Activated T-cell treated with anti-CD3 and anti-CD28 coated beads, Interleukin-2, amount 50 U/mL, for 72 hours (primary cell): ENCODE data around the gene PCDHB1. TPM values are rescaled to one million over a fixed set of nuclear protein-coding genes. Genes with fewer than 3 reads are reported as not detected.
"Not testable (repeated sequence)": the region's sequence is repeated elsewhere in the genome, so short reads cannot be mapped to it uniquely, and the experiment has no call there.

Experiments
- ATAC-seq, 2 donors: fragments of 150-1000 bp; cut with Tn5 transposase; replicated peaks in 1 of 2; 2 replicates each; pipeline ENCODE4 v1.10.0; 2021; ENCODE audit warnings: moderate library complexity in 2 of 2, mild to moderate bottlenecking in 1 of 2
- DNase-seq, 2 donors: peaks; one replicate each; pipeline ENCODE4 v3.0.0; 2021 to 2022; ENCODE audit warnings: mixed read lengths in 1 of 2
- H3K27ac Mint-ChIP-seq: one replicate; pipeline ENCODE4 v1.8.0; 2022; ENCODE audit warnings: mild to moderate bottlenecking, moderate library complexity, mixed read lengths
- H3K27me3 Mint-ChIP-seq: one replicate; pipeline ENCODE4 v1.8.0; 2022; ENCODE audit warnings: low read depth, mixed read lengths
- H3K36me3 Mint-ChIP-seq, 2 donors: one replicate each; pipeline ENCODE4 v1.8.0; 2022; ENCODE audit warnings: mixed read lengths in 2 of 2, mild to moderate bottlenecking in 1 of 2; ENCODE audit not compliant: insufficient read depth in 2 of 2
- H3K4me1 Mint-ChIP-seq: one replicate; pipeline ENCODE4 v1.8.0; 2022; ENCODE audit warnings: low read depth, mixed read lengths
- H3K4me3 Mint-ChIP-seq, 2 donors: one replicate each; pipeline ENCODE4 v1.8.0; 2022; ENCODE audit warnings: mild to moderate bottlenecking in 2 of 2, mixed read lengths in 2 of 2, moderate library complexity in 2 of 2
- H3K9me3 Mint-ChIP-seq, 2 donors: one replicate each; pipeline ENCODE4 v1.8.0; 2022; ENCODE audit warnings: mixed read lengths in 2 of 2
- total RNA-seq, 2 donors: library from RNA; stranded (reverse); gene quantifications; one replicate each; pipeline ENCODE4 v1.2.3, GENCODE V29; 2022

Gene PCDHB1
- total RNA-seq, 2 donors from 2014 or later, result not detected

DNA sequence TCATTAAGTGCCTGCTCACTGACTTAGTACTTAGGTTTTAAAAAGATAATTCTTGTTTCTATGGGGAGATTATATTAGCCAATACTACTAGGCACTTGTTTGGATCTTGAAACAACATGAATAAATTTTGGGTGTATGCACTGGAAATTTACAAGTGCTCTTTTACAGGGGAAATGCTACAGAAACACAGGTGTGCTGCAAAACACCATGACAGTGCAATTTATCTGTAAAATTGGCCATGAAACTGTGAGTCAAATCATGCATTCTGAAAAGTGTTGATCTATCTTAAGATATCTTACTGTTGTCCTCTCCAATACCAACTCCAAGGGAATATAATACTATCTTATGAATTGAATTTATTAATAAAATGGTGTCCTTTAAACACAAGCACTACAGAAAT, 12.1 kb upstream of the PCDHB1 start:
- Mint-ChIP-seq H3K4me1 (no peaks in the 10 kb centered on the region), H3K4me3 (no peak overlapping the region)
- ATAC-seq, result no peak

DNA sequence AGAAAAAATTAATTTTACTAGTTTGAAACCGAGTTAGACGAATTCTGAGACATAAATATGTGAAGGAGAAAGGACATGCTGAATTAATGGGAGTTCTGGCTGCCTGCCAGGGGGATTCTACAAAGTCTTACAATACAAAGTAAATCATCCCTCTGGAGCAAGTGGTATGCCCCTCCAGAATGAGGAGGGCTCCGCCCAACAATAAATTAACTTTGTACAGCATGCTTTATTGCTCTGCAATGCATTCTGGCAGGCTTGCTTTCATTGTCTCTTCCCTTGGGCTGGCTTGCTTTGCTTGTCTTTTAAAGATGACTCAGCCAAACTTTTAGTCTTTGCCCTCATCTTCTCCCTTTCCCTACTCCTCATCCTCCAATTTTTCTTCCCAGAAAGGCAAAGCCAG, 11.7 kb upstream of the PCDHB1 start:
- DNase-seq, result no peak
- ATAC-seq, result no peak
- Mint-ChIP-seq H3K4me3 (no peak overlapping the region), H3K9me3 (peaks cover 0 to 1% of the 10 kb centered on the region in 2 donors), H3K4me1 (no peaks in the 10 kb centered on the region), H3K36me3 (no peaks in the 10 kb centered on the region), H3K27ac (no peak overlapping the region), H3K27me3 (peaks cover 5% of the 10 kb centered on the region)

More for the DNA sequence above, 12.1 kb upstream of the PCDHB1 start:
- Mint-ChIP-seq H3K27me3 (peaks cover under 1% of the 10 kb centered on the region), H3K9me3 (peaks cover 0 to 1% of the 10 kb centered on the region in 2 donors), H3K27ac (no peak overlapping the region), H3K36me3 (no peaks in the 10 kb centered on the region)
- DNase-seq, result no peak

DNA sequence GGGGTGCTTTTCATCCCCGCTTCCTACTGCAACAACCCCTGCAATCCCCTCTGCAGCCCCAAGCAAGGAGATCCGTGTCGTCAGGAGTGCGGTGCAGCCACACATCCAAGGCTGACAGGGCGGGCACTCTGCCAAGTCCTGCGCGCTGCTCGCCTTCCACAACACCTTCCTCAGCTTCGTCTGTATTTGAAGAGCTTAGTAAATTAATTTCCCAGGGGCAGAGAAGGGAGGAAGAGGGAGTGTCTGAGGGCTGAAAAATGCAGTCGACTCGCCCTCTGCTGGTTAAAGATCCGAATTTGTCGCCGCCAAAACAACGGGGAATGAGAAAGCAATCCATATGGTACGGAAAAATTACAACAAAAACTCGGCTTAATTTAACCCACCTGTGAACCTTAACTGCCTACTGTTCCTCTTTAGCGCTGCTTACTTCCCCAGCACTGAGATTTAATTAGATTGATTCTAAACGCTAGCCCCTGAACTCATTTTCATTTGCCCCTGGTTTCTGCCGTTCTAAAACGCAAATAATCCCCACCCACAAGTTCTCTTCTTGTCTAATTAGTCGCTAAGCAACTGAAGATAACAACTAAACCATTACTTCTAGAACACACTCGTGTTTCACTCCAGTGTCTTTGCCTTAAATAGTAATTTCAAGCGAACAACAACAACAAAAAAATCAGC, 10.9 kb upstream of the PCDHB1 start:
- Mint-ChIP-seq H3K4me1 (no peaks in the 10 kb centered on the region), H3K27me3 (peaks cover 6% of the 10 kb centered on the region), H3K4me3 (no peak overlapping the region), H3K27ac (no peak overlapping the region), H3K9me3 (peaks cover 0 to 1% of the 10 kb centered on the region in 2 donors), H3K36me3 (no peaks in the 10 kb centered on the region)
- DNase-seq, result peak; percentile 0 to 3
- no peak for ATAC-seq

DNA sequence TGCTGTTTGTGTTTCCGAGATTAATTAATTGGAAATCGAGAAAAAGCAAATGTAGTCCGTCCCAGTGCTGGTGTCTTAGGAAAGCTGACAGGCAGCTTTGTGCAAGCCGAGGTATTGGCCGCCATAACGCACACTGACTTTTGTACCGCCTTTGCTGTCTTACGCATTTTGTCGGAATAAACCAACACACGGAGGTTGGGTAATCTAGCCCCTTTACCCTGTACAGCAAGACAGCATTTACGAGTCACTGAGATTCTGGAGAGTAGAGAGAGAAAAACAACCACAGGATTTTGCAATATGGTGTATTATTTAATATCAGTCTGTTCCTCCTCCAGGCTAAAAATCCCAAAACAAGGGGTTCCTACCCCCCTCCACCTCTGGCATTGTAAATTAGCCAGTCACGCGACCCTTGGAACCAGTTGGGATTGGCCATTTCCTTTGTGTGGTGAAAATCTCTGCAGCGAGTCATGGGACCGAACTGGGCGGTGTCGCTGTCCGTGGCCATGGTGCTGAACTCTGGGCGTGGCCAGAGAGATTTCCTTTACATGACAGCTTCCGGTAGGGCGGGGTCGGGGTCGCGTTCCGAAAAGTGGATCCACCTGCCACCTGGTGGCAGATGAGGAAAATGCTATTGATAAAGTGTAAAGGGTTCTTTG, 10.3 kb upstream of the PCDHB1 start:
- H3K27me3 Mint-ChIP-seq, result peaks cover 6% of the 10 kb centered on the region
- peak; percentile 82 to 84 for DNase-seq
- H3K27ac Mint-ChIP-seq, result no peak overlapping the region
- peak; percentile 76 to 78 for ATAC-seq
- no peak overlapping the region for H3K4me3 Mint-ChIP-seq
- H3K9me3 Mint-ChIP-seq, result peaks cover 0 to 1% of the 10 kb centered on the region in 2 donors
- H3K36me3 Mint-ChIP-seq, result no peaks in the 10 kb centered on the region
- no peaks in the 10 kb centered on the region for H3K4me1 Mint-ChIP-seq

DNA sequence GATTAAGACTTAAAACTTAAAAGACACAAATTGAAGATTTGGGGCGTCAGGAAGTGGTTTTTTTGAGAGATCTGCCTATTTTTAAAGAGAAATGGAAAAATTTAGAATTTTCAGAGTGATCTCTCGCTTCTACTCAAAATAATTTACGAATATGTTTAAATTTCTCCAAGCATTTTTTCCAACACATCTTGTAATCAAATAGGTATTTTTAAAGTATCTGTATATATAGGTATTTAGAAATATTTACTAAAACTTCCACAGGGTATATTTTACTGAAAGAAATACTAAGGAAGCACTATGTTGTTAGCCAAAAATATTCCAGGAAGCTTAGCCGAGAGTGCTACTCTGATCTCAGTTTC, 9.8 kb upstream of the PCDHB1 start:
- Mint-ChIP-seq H3K27me3 (peaks cover 6% of the 10 kb centered on the region), H3K9me3 (peaks cover 0 to 1% of the 10 kb centered on the region in 2 donors), H3K4me3 (no peak overlapping the region), H3K27ac (no peak overlapping the region), H3K36me3 (no peaks in the 10 kb centered on the region), H3K4me1 (no peaks in the 10 kb centered on the region)
- DNase-seq (no peak), ATAC-seq (no peak)

DNA sequence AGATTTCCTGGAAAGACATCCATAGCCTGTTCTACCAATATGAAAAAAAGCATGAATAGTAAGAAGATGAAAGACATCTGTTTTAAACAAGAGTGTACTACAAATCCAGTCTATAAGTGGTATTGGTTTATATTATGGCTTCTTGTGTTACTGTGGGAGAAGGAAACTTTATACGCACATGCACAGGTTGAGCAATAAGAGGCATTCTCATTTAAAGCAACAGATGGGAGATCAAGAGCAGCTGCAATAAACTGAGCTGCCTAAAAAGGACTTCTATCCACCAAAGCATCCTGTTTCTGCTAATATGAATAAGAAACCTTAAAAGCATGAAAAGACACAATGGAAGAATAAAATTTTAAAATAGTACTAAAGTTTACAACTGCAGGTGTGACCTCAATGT, 8.6 kb upstream of the PCDHB1 start:
- no peak overlapping the region for H3K27ac Mint-ChIP-seq
- H3K27me3 Mint-ChIP-seq, result peaks cover 6% of the 10 kb centered on the region
- peaks cover 0 to 1% of the 10 kb centered on the region in 2 donors for H3K9me3 Mint-ChIP-seq
- DNase-seq, result no peak
- H3K4me3 Mint-ChIP-seq, result no peak overlapping the region
- H3K36me3 Mint-ChIP-seq, result no peaks in the 10 kb centered on the region
- no peaks in the 10 kb centered on the region for H3K4me1 Mint-ChIP-seq
- no peak for ATAC-seq

DNA sequence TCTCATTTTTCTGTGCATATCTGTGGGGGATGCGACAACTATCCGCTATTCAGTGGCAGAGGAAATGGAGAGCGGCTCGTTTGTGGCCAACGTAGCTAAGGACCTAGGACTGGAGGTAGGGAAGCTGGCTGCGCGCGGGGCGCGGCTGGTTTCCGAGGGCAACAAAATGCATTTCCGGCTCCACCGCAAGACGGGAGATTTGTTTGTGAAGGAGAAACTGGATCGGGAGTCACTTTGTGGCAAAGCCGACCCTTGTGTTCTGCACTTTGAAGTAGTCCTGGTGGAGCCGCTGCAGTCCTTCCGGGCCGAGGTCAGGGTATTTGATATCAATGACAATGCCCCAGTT, 320 bp downstream of the PCDHB1 start:
- Mint-ChIP-seq H3K36me3 (peaks cover 0 to 4% of the 10 kb centered on the region in 2 donors), H3K9me3 (peaks cover 0 to 2% of the 10 kb centered on the region in 2 donors), H3K4me1 (peaks cover 7% of the 10 kb centered on the region), H3K4me3 (peak overlapping the region; percentile 59 to 72), H3K27ac (no peak overlapping the region), H3K27me3 (peaks cover 29% of the 10 kb centered on the region)
- DNase-seq (no peak), ATAC-seq (no peak)

DNA sequence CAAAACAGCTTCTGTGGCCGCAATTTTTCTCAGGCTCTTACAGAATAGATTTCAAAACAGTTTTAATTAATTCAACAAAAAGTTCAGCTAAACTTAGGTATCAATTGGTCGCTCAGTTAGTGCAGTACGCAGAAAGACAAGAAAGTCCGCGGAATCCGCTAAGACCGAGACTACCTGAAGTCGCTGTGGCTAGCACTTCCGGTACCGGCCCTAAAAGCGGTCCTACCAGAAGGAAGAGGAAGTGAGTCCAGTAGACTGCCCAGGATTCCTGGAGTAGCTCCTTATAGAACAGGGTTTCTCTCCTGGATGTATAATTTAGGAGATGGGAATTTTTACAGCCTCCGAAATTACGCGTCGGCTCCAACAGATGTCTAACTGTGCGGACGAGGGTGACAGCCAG, 26.7 kb downstream of the PCDHB1 start:
- Mint-ChIP-seq H3K27ac (no peak overlapping the region), H3K4me3 (no peak overlapping the region), H3K27me3 (peaks cover 7% of the 10 kb centered on the region), H3K9me3 (peaks cover 0 to 4% of the 10 kb centered on the region in 2 donors), H3K36me3 (peaks cover 2 to 8% of the 10 kb centered on the region in 2 donors), H3K4me1 (no peaks in the 10 kb centered on the region)
- DNase-seq, result no peak
- no peak for ATAC-seq

DNA sequence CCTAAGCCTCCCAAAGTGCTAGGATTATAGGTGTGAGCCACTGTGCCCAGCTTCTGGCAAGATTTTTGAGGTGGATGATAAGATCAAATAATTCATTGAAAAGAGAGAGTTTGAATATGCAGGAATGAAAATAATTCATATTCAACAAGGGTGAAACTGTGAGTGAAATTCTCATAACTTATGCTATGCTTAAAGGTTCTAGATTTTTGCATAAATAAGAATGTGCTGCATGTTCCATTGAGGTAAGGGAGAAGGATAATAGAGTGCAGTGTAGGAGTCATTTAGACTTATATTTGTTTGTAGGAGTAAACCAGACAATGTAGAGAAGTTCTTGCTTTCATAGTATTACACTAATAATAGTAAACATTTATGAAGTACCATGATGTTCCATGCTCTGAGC, 31.1 kb downstream of the PCDHB1 start:
- H3K4me1 Mint-ChIP-seq, result peaks cover 8% of the 10 kb centered on the region
- H3K27ac Mint-ChIP-seq, result no peak overlapping the region
- H3K27me3 Mint-ChIP-seq, result peaks cover 12% of the 10 kb centered on the region
- no peak overlapping the region for H3K4me3 Mint-ChIP-seq
- ATAC-seq (no peak), DNase-seq (no peak)
- H3K9me3 Mint-ChIP-seq, result no peaks in the 10 kb centered on the region
- peaks cover 3 to 5% of the 10 kb centered on the region in 2 donors for H3K36me3 Mint-ChIP-seq

DNA sequence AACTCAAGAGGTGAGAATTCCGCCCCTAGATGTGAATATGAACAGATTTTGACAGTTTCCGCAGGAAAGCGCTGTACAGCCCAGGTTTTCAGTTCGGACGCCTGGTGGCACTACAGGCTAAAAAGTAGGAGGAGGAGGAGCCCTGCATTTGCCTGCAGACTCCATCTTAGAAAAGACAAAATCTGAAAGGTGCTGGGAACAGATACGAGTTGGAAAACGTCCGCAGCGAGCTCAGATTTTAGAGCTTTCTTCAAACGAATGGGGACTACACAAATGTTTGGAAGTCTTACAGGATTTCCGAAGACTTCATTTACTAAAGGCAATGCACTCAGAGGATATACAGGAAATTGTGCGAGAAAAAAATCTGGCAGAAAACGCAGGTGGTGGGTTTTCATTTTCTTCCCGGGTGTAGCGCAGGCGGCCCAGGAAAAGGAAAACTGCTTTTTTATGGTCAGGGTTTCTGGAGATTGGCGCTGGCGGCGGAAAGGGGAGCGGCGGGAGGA, 33.4 kb downstream of the PCDHB1 start:
- Mint-ChIP-seq H3K4me3 (peak overlapping the region; percentile 88 to 99), H3K9me3 (no peaks in the 10 kb centered on the region), H3K27me3 (peaks cover 17% of the 10 kb centered on the region), H3K36me3 (peaks cover 2 to 3% of the 10 kb centered on the region in 2 donors), H3K4me1 (peaks cover 8% of the 10 kb centered on the region), H3K27ac (peak overlapping the region; percentile 87)
- peak; percentile 35 to 48 for DNase-seq
- peak; percentile 70 to 81 for ATAC-seq

DNA sequence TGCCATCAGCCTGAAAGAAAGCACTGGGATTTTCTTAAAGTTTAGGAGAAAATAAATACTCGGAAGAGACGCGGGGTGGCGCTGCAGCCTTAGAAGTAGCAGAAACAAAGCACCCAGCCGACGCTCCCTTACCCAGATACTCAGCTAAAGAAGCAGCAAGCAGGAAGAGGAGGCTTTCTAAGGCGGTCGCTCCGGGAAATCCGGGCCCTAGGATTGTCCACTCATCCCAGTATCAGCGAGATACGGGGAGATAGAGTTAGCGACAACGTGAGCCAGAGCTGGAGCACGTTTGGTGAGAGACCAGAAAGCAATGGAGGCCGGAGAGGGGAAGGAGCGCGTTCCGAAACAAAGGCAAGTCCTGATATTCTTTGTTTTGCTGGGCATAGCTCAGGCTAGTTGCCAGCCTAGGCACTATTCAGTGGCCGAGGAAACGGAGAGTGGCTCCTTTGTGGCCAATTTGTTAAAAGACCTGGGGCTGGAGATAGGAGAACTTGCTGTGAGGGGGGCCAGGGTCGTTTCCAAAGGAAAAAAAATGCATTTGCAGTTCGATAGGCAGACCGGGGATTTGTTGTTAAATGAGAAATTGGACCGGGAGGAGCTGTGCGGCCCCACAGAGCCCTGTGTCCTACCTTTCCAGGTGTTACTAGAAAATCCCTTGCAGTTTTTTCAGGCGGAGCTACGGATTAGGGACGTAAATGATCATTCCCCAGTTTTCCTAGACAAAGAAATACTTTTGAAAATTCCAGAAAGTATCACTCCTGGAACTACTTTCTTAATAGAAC, 43.5 kb downstream of the PCDHB1 start, which contains the start of gene PCDHB2:
PCDHB2 (plus strand) TSS at position 135 of the 782 bp plus-strand sequence; CDS start at position 311, 176 bp downstream.
- ATAC-seq (no peak), DNase-seq (no peak)
- Mint-ChIP-seq H3K9me3 (peaks cover 6 to 13% of the 10 kb centered on the region in 2 donors), H3K27me3 (peaks cover 26% of the 10 kb centered on the region), H3K4me3 (peak within 1 kb of the TSS in 1 of 2 donors; percentile 17), H3K27ac (no peak within 1 kb of the TSS), H3K36me3 (peaks cover 6% of the 10 kb centered on the region in 2 donors), H3K4me1 (no peaks in the 10 kb centered on the region)

DNA sequence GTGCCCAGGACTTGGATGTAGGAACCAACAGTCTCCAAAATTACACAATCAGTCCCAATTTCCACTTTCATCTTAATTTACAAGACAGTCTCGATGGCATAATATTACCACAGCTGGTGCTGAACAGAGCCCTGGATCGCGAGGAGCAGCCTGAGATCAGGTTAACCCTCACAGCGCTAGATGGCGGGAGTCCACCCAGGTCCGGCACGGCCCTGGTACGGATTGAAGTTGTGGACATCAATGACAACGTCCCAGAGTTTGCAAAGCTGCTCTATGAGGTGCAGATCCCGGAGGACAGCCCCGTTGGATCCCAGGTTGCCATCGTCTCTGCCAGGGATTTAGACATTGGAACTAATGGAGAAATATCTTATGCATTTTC, 44.1 kb downstream of the PCDHB1 start:
- no peak for ATAC-seq
- Mint-ChIP-seq H3K27ac (no peak overlapping the region), H3K36me3 (peaks cover 7 to 8% of the 10 kb centered on the region in 2 donors), H3K9me3 (peaks cover 7 to 14% of the 10 kb centered on the region in 2 donors), H3K4me1 (no peaks in the 10 kb centered on the region), H3K4me3 (no peak overlapping the region), H3K27me3 (peaks cover 32% of the 10 kb centered on the region)
- no peak for DNase-seq

DNA sequence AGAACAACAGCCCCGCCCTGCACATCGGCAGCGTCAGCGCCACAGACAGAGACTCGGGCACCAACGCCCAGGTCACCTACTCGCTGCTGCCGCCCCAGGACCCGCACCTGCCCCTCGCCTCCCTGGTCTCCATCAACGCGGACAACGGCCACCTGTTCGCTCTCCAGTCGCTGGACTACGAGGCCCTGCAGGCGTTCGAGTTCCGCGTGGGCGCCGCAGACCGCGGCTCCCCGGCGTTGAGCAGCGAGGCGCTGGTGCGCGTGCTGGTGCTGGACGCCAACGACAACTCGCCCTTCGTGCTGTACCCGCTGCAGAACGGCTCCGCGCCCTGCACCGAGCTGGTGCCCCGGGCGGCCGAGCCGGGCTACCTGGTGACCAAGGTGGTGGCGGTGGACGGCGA, 45.0 kb downstream of the PCDHB1 start:
- H3K4me3 Mint-ChIP-seq, DNase-seq, H3K4me1 Mint-ChIP-seq, ATAC-seq, H3K27ac Mint-ChIP-seq: not testable (repeated sequence)
- Mint-ChIP-seq H3K9me3 (peaks cover 10 to 12% of the 10 kb centered on the region in 2 donors), H3K27me3 (peaks cover 41% of the 10 kb centered on the region), H3K36me3 (peaks cover 10 to 12% of the 10 kb centered on the region in 2 donors)
